GM23338 (cell line): ENCODE data around the gene CHD2. TPM values are rescaled to one million over a fixed set of nuclear protein-coding genes. Genes with fewer than 3 reads are reported as not detected.

ENCODE experiments used
- ATAC-seq: fragments of 200-7000 bp; cut with Tn5 transposase; 3 replicates; pipeline ENCODE4 v1.9.1; 2020
- DNase-seq: peaks from one replicate; pipeline ENCODE4 v3.0.0-alpha.2; 2015; ENCODE audit warnings: low spot score
- H2AFZ ChIP-seq: fragments of 200-600 bp; sonication (generic); 2 replicates; pipeline ENCODE4 v1.8.0; 2016; ENCODE audit warnings: antibody characterized with exemption, mild to moderate bottlenecking, moderate library complexity
- H3F3A ChIP-seq: fragments of 200-600 bp; sonication (generic); replicated peaks from 2 replicates; pipeline ENCODE4 v1.8.0; 2017; ENCODE audit warnings: antibody characterized with exemption, mixed run types, low read depth
- H3K27ac ChIP-seq: fragments of 200-600 bp; sonication (generic); 2 replicates; pipeline ENCODE4 v1.6.1; 2016; ENCODE audit warnings: low read depth
- H3K27me3 ChIP-seq: fragments of 200-600 bp; sonication (generic); 2 replicates; pipeline ENCODE4 v1.8.0; 2016; ENCODE audit warnings: mild to moderate bottlenecking, mixed run types, moderate library complexity; ENCODE audit not compliant: insufficient read depth
- H3K36me3 ChIP-seq: fragments of 200-600 bp; sonication (generic); 2 replicates; pipeline ENCODE4 v1.8.0; 2016; ENCODE audit warnings: mild to moderate bottlenecking; ENCODE audit not compliant: insufficient read depth
- H3K4me1 ChIP-seq: fragments of 200-600 bp; sonication (generic); 2 replicates; pipeline ENCODE4 v1.8.0; 2016; ENCODE audit warnings: mild to moderate bottlenecking, moderate library complexity; ENCODE audit not compliant: insufficient read depth
- H3K4me2 ChIP-seq: fragments of 200-600 bp; sonication (generic); 2 replicates; pipeline ENCODE4 v1.7.1; 2017; ENCODE audit warnings: mixed run types
- H3K4me3 ChIP-seq: fragments of 200-600 bp; sonication (generic); 2 replicates; pipeline ENCODE4 v1.6.1; 2016; ENCODE audit warnings: mixed run types
- H3K79me2 ChIP-seq: fragments of 200-600 bp; sonication (generic); replicated peaks from 2 replicates; pipeline ENCODE4 v1.8.0; 2017; ENCODE audit warnings: mild to moderate bottlenecking; ENCODE audit not compliant: insufficient read depth
- H3K9me2 ChIP-seq: fragments of 200-600 bp; sonication (generic); 2 replicates; pipeline ENCODE4 v1.8.0; 2017; ENCODE audit not compliant: insufficient read depth
- H4K20me1 ChIP-seq: fragments of 200-600 bp; sonication (generic); replicated peaks from 2 replicates; pipeline ENCODE4 v1.8.0; 2017; ENCODE audit warnings: mild to moderate bottlenecking; ENCODE audit not compliant: insufficient read depth
- H3K27ac Mint-ChIP-seq: 2 replicates; pipeline ENCODE4 v1.8.0; 2020; ENCODE audit warnings: inconsistent platforms, mild to moderate bottlenecking, moderate library complexity, mixed read lengths
- H3K27me3 Mint-ChIP-seq: 3 replicates; pipeline ENCODE4 v1.8.0; 2022; ENCODE audit warnings: low read depth, mild to moderate bottlenecking, moderate library complexity, mixed read lengths, inconsistent platforms; ENCODE audit not compliant: insufficient read depth, poor library complexity
- H3K36me3 Mint-ChIP-seq: 3 replicates; pipeline ENCODE4 v1.8.0; 2021; ENCODE audit warnings: low read depth, mild to moderate bottlenecking, inconsistent platforms, moderate library complexity, mixed read lengths
- H3K4me1 Mint-ChIP-seq: 3 replicates; pipeline ENCODE4 v1.8.0; 2020; ENCODE audit warnings: mild to moderate bottlenecking, inconsistent platforms, mixed read lengths
- H3K4me3 Mint-ChIP-seq: 3 replicates; pipeline ENCODE4 v1.8.0; 2021; ENCODE audit warnings: moderate library complexity, mild to moderate bottlenecking, inconsistent platforms, mixed read lengths
- H3K9me3 Mint-ChIP-seq: 3 replicates; pipeline ENCODE4 v1.8.0; 2020; ENCODE audit warnings: moderate library complexity, mild to moderate bottlenecking, inconsistent platforms, mixed read lengths
- CREB1 ChIP-seq: fragments of 250-450 bp; sonication (Bioruptor Pico); IDR thresholded peaks from 2 replicates; pipeline ENCODE4 v1.5.0; 2020; ENCODE audit warnings: low read depth, mild to moderate bottlenecking, moderate library complexity
- EZH2 ChIP-seq: fragments of 200-600 bp; sonication (generic); IDR thresholded peaks from one replicate; pipeline ENCODE4 v1.8.0; 2017; ENCODE audit warnings: antibody characterized with exemption, mild to moderate bottlenecking, low read depth; ENCODE audit not compliant: unreplicated experiment
- EZH2phosphoT487 ChIP-seq: fragments of 200-600 bp; sonication (generic); IDR thresholded peaks from one replicate; pipeline ENCODE4 v1.8.1; 2018; ENCODE audit warnings: antibody characterized with exemption; ENCODE audit not compliant: unreplicated experiment
- JUNB ChIP-seq: IDR thresholded peaks from one replicate; pipeline ENCODE4 v1.6.1; 2016; ENCODE audit warnings: antibody characterized with exemption; ENCODE audit not compliant: unreplicated experiment
- NANOG ChIP-seq: IDR thresholded peaks from 2 replicates; pipeline ENCODE4 v1.6.1; 2016; ENCODE audit warnings: antibody characterized with exemption, borderline replicate concordance
- POLR2AphosphoS5 ChIP-seq: IDR thresholded peaks from 2 replicates; pipeline ENCODE4 v1.6.1; 2016; ENCODE audit warnings: antibody characterized with exemption, low read depth
- STAT1 ChIP-seq: IDR thresholded peaks from one replicate; pipeline ENCODE4 v1.6.1; 2016; ENCODE audit warnings: antibody characterized with exemption; ENCODE audit not compliant: unreplicated experiment
- polyA plus RNA-seq: library from polyadenylated mRNA; unstranded; fragments of >200 nt; fragmentation: Nextera tagmentation; extraction: Ambion mirVana; gene quantifications from 2 replicates; pipeline ENCODE4 v1.2.1, GENCODE V29; 2016
- total RNA-seq: library from RNA; depleted of rRNA; stranded (reverse); fragments of >200 nt; shearing (Covaris generic); gene quantifications from 2 replicates; pipeline ENCODE4 v1.2.3, GENCODE V29; 2014
- TF ChIP-seq, protein P1 (sequence below): IDR thresholded peaks from one replicate; pipeline ENCODE4 v1.6.1; 2018; ENCODE audit warnings: antibody characterized with exemption; ENCODE audit not compliant: unreplicated experiment
- TF ChIP-seq, protein P2 (sequence below), 2 experiments: fragments of 200-600 bp in 1 of 2; sonication (generic) in 1 of 2; conservative IDR thresholded peaks; 2 replicates each; pipeline versions ENCODE4 v1.5.1 to v1.6.1; 2016 to 2017; ENCODE audit warnings: antibody characterized with exemption in 2 of 2, low read depth in 2 of 2, mild to moderate bottlenecking in 2 of 2, moderate library complexity in 1 of 2
- TF ChIP-seq, protein P3 (sequence below): IDR thresholded peaks from 2 replicates; pipeline ENCODE4 v1.6.1; 2016; ENCODE audit warnings: antibody characterized with exemption

Gene CHD2
- total and polyA plus RNA-seq, 2 experiments from 2014 or later = 119 to 130 TPM

GRCh38 chr15:92992720-92993119 is 92.6 kb downstream of the CHD2 start (continued):
- TF ChIP-seq, protein P1, sequence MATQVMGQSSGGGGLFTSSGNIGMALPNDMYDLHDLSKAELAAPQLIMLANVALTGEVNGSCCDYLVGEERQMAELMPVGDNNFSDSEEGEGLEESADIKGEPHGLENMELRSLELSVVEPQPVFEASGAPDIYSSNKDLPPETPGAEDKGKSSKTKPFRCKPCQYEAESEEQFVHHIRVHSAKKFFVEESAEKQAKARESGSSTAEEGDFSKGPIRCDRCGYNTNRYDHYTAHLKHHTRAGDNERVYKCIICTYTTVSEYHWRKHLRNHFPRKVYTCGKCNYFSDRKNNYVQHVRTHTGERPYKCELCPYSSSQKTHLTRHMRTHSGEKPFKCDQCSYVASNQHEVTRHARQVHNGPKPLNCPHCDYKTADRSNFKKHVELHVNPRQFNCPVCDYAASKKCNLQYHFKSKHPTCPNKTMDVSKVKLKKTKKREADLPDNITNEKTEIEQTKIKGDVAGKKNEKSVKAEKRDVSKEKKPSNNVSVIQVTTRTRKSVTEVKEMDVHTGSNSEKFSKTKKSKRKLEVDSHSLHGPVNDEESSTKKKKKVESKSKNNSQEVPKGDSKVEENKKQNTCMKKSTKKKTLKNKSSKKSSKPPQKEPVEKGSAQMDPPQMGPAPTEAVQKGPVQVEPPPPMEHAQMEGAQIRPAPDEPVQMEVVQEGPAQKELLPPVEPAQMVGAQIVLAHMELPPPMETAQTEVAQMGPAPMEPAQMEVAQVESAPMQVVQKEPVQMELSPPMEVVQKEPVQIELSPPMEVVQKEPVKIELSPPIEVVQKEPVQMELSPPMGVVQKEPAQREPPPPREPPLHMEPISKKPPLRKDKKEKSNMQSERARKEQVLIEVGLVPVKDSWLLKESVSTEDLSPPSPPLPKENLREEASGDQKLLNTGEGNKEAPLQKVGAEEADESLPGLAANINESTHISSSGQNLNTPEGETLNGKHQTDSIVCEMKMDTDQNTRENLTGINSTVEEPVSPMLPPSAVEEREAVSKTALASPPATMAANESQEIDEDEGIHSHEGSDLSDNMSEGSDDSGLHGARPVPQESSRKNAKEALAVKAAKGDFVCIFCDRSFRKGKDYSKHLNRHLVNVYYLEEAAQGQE = no peak
- TF ChIP-seq STAT1 (no peak), CREB1 (no peak)

DNA sequence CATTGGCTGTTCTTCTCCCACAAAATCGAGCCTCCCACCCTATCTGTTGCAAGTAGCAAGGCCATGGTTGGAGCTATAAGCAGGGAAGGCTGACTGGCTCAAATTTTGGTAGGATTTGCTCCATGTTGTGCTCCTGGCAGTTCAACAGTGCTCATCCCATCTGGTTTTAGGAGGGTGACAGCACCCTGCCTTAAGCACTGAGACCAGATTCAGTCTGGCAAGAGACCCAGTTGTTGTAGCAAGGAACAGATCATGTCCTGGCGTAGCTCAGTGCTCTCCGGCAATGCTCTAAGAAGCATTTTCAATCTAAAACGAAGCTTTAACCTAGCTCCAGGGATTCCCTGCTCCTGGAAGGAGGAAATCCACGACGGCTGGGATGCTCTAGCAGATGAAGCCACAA is 97.7 kb downstream of the CHD2 start:
- Mint-ChIP-seq H3K27ac (no peak overlapping the region), H3K4me3 (no peak overlapping the region), H3K9me3 (no peaks in the 10 kb centered on the region), H3K36me3 (peaks cover 88% of the 10 kb centered on the region), H3K4me1 (no peaks in the 10 kb centered on the region), H3K27me3 (no peaks in the 10 kb centered on the region)
- Histone ChIP-seq H3K9me2 (no peaks in the 10 kb centered on the region), H3K4me2 (no peak overlapping the region), H4K20me1 (no peaks in the 10 kb centered on the region; the same call in none of the 2 replicates), H3K4me1 (no peaks in the 10 kb centered on the region), H3K4me3 (no peak overlapping the region), H3F3A (no peaks in the 10 kb centered on the region), H2AFZ (no peak overlapping the region), H3K36me3 (peaks cover 81% of the 10 kb centered on the region), H3K27me3 (no peaks in the 10 kb centered on the region), H3K27ac (no peak overlapping the region), H3K79me2 (no peaks in the 10 kb centered on the region)
- ATAC-seq (no peak), DNase-seq (no peak)
- TF ChIP-seq EZH2phosphoT487 = no peak

DNA sequence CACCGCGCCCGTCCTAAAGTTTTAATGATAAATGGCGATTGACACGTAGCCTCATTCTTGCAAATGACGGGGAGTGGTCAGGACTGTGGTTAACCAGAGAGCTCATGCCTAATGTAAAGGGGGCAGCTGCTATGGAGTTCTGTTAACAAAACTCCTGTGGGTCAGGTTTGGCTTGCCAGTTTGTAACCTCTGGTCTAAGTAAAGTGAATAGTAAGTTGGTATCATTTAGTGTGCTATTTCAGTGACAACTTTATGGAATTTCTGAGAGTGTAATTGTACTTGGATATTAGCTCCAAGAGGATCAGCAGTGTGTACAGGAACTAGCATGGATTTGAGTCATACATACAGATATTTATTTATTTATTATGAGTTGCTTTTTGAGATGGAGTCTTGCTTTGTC is 101.0 kb downstream of the CHD2 start:
- H3K36me3 ChIP-seq = peaks cover 85% of the 10 kb centered on the region

More for the DNA sequence above, 101.0 kb downstream of the CHD2 start:
- no peaks in the 10 kb centered on the region for H3K4me1 ChIP-seq
- no peaks in the 10 kb centered on the region for H3K9me3 Mint-ChIP-seq
- H3K27ac ChIP-seq = no peak overlapping the region
- H3K27me3 Mint-ChIP-seq = peaks cover 1% of the 10 kb centered on the region
- ATAC-seq (no peak), DNase-seq (no peak)
- no peak overlapping the region for H3K27ac Mint-ChIP-seq
- H3K9me2 ChIP-seq = no peaks in the 10 kb centered on the region
- H3K4me3 ChIP-seq = no peak overlapping the region
- no peaks in the 10 kb centered on the region for H3K4me1 Mint-ChIP-seq
- H3F3A ChIP-seq = no peaks in the 10 kb centered on the region
- no peak overlapping the region for H3K4me3 Mint-ChIP-seq
- H3K79me2 ChIP-seq = no peaks in the 10 kb centered on the region
- TF ChIP-seq EZH2 (no peak), JUNB (no peak), CREB1 (no peak), POLR2AphosphoS5 (no peak), NANOG (no peak)
- TF ChIP-seq, protein P2, sequence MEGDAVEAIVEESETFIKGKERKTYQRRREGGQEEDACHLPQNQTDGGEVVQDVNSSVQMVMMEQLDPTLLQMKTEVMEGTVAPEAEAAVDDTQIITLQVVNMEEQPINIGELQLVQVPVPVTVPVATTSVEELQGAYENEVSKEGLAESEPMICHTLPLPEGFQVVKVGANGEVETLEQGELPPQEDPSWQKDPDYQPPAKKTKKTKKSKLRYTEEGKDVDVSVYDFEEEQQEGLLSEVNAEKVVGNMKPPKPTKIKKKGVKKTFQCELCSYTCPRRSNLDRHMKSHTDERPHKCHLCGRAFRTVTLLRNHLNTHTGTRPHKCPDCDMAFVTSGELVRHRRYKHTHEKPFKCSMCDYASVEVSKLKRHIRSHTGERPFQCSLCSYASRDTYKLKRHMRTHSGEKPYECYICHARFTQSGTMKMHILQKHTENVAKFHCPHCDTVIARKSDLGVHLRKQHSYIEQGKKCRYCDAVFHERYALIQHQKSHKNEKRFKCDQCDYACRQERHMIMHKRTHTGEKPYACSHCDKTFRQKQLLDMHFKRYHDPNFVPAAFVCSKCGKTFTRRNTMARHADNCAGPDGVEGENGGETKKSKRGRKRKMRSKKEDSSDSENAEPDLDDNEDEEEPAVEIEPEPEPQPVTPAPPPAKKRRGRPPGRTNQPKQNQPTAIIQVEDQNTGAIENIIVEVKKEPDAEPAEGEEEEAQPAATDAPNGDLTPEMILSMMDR (conservative IDR thresholded peaks at IDR 0.05; ENCODE audit: low read depth in 2 of 2) = no peak
- TF ChIP-seq, protein P1 = no peak
- TF ChIP-seq, protein P3, sequence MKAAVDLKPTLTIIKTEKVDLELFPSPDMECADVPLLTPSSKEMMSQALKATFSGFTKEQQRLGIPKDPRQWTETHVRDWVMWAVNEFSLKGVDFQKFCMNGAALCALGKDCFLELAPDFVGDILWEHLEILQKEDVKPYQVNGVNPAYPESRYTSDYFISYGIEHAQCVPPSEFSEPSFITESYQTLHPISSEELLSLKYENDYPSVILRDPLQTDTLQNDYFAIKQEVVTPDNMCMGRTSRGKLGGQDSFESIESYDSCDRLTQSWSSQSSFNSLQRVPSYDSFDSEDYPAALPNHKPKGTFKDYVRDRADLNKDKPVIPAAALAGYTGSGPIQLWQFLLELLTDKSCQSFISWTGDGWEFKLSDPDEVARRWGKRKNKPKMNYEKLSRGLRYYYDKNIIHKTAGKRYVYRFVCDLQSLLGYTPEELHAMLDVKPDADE = no peak
- no peak overlapping the region for H2AFZ ChIP-seq
- no peaks in the 10 kb centered on the region for H3K27me3 ChIP-seq
- H3K36me3 Mint-ChIP-seq = peaks cover 94% of the 10 kb centered on the region
- H4K20me1 ChIP-seq = peaks cover 3% of the 10 kb centered on the region; the same call in 1 of the 2 replicates
- no peak overlapping the region for H3K4me2 ChIP-seq
